Sigmoid colon (tissue), 7 donors: ENCODE measurements around the gene AKAP5. TPM values are rescaled to one million over a fixed set of nuclear protein-coding genes. Genes with fewer than 3 reads are reported as not detected.

Experiments used
- DNase-seq: peaks from one replicate; pipeline ENCODE4 v3.0.0-alpha.2; 2019
- H3K27ac ChIP-seq, 4 donors: fragments of 200-600 bp; sonication (generic); one replicate each; pipeline ENCODE4 v1.5.1; 2016 to 2019; ENCODE audit warnings: mild to moderate bottlenecking in 1 of 4
- H3K27me3 ChIP-seq, 3 donors: fragments of 200-600 bp; sonication (generic); one replicate each; pipeline ENCODE4 v1.5.1; 2019; ENCODE audit warnings: mild to moderate bottlenecking in 1 of 3
- H3K36me3 ChIP-seq, 4 donors: fragments of 200-600 bp; sonication (generic); one replicate each; pipeline ENCODE4 v1.5.1; 2016 to 2019
- H3K4me1 ChIP-seq, 4 donors: fragments of 200-600 bp; sonication (generic); one replicate each; pipeline ENCODE4 v1.5.1; 2017 to 2019
- H3K4me3 ChIP-seq, 4 donors: fragments of 200-600 bp; sonication (generic); one replicate each; pipeline ENCODE4 v1.5.1; 2017 to 2019; ENCODE audit warnings: mild to moderate bottlenecking in 2 of 4, moderate library complexity in 1 of 4
- H3K9me3 ChIP-seq, 4 donors: fragments of 200-600 bp in 3 of 4; sonication (generic) in 3 of 4; one replicate each; pipeline versions ENCODE4 v1.5.1 to v1.6.1; 2013 to 2019
- CTCF ChIP-seq, 4 experiments: fragments of 450-650 bp in 3 of 4; fragments of 200-600 bp in 1 of 4; IDR thresholded peaks; one replicate each; pipeline ENCODE4 v1.5.1; 2016 to 2019; ENCODE audit warnings: antibody characterized with exemption in 4 of 4, mild to moderate bottlenecking in 3 of 4, moderate library complexity in 2 of 4
- EP300 ChIP-seq, 4 donors: sonication (generic); formaldehyde crosslinking; IDR thresholded peaks; one replicate each; pipeline ENCODE4 v1.6.1; 2017; ENCODE audit warnings: antibody characterized with exemption in 4 of 4
- POLR2A ChIP-seq, 2 donors: fragments of 450-650 bp; IDR thresholded peaks; one replicate each; pipeline ENCODE4 v1.6.1; 2016; ENCODE audit warnings: antibody characterized with exemption in 2 of 2, mild to moderate bottlenecking in 2 of 2, moderate library complexity in 2 of 2
- POLR2AphosphoS5 ChIP-seq, 4 donors: sonication (generic); formaldehyde crosslinking; IDR thresholded peaks; one replicate each; pipeline ENCODE4 v1.6.1; 2017; ENCODE audit warnings: antibody characterized with exemption in 4 of 4
- WGBS, 2 donors: extraction: QIAGEN DNeasy Blood & Tissue Kit; methylation state at CpG; one replicate each; pipeline ENCODE4 v1.1.7; 2013; 5-methylcytosine and 5-hydroxymethylcytosine counted together
- intact Hi-C: fragments of 100-400 bp; cut with DNase I; formaldehyde crosslinking; loops from one replicate; pipeline ENCODE4 v1.15.1; 2023
- polyA plus RNA-seq, 3 donors: library from polyadenylated mRNA; stranded (reverse); fragments of 200-250 nt; gene quantifications; one replicate each; pipeline ENCODE4 v1.2.3, GENCODE V29; 2013
- total RNA-seq, 4 donors: library from RNA; depleted of rRNA; stranded (reverse); fragments of >200 nt; gene quantifications; one replicate each; pipeline ENCODE4 v1.1.0, GENCODE V29; 2016
- donor health status: healthy with polysubstance abuse.
- donor health status: Bipolar disorder and iron deficiency.
- donor health status: healthy.

The AKAP5 gene
- total and polyA plus RNA-seq, 7 donors, result 0.33 to 7.2 (median 1.7) TPM

- H3K4me1 ChIP-seq, result peaks cover 0 to 63% (median 47%) of the 10 kb centered on the region in 4 donors
- intact Hi-C loops, result no loop called here
Measured at GRCh38 chr14:64508215-64508776, 43.0 kb downstream of the AKAP5 start.

GRCh38 chr14:64509036-64509435, 43.7 kb downstream of the AKAP5 start:
- no peak for DNase-seq
- Histone ChIP-seq H3K9me3 (no peaks in the 10 kb centered on the region), H3K4me3 (no peak overlapping the region), H3K27me3 (no peaks in the 10 kb centered on the region), H3K36me3 (no peaks in the 10 kb centered on the region), H3K4me1 (peaks cover 0 to 66% (median 47%) of the 10 kb centered on the region in 4 donors), H3K27ac (no peak overlapping the region)
- 52 to 86% methylated on average over 8 of the region's 8 CpGs for WGBS, 2 donors
- TF ChIP-seq POLR2A (IDR thresholded peaks at IDR 0.05) (no peak), CTCF (IDR thresholded peaks at IDR 0.05) (no peak), EP300 (IDR thresholded peaks at IDR 0.05) (no peak)
- intact Hi-C loops, result no loop called here

More at GRCh38 chr14:64508215-64508776, 43.0 kb downstream of the AKAP5 start:
- no peak for TF ChIP-seq POLR2AphosphoS5 (IDR thresholded peaks at IDR 0.05)
- no peak overlapping the region for H3K4me3 ChIP-seq
- WGBS, 2 donors, result 28 to 47% methylated on average over 1 of the region's 1 CpG
- no peaks in the 10 kb centered on the region for H3K27me3 ChIP-seq
- no peaks in the 10 kb centered on the region for H3K36me3 ChIP-seq
- H3K9me3 ChIP-seq, result no peaks in the 10 kb centered on the region
- DNase-seq, result no peak
- H3K27ac ChIP-seq, result no peak overlapping the region

- H3K4me1 ChIP-seq, result peaks cover 0 to 77% (median 52%) of the 10 kb centered on the region in 4 donors
Measured at GRCh38 chr14:64510825-64511671, 45.7 kb downstream of the AKAP5 start.

GRCh38 chr14:64513271-64513670, 48.0 kb downstream of the AKAP5 start:
- Histone ChIP-seq H3K27ac (no peak overlapping the region), H3K4me1 (peaks cover 0 to 62% (median 33%) of the 10 kb centered on the region in 4 donors), H3K4me3 (no peak overlapping the region), H3K9me3 (no peaks in the 10 kb centered on the region), H3K27me3 (no peaks in the 10 kb centered on the region), H3K36me3 (no peaks in the 10 kb centered on the region)
- WGBS, 2 donors, result 75 to 77% methylated on average over 2 of the region's 2 CpGs
- TF ChIP-seq EP300 (IDR thresholded peaks at IDR 0.05), result no peak
- intact Hi-C loops, result loop anchor here (10.0 kb wide), 1 partner anchor 252 kb away; no protein-coding TSS in a partner anchor
- DNase-seq, result no peak

More at GRCh38 chr14:64510825-64511671, 45.7 kb downstream of the AKAP5 start:
- H3K27ac ChIP-seq, result peak overlapping the region in 3 of 4 donors; percentile 12 to 54 (median 42)
- 12 to 20% methylated on average over 4 of the region's 4 CpGs for WGBS, 2 donors
- peak; percentile 80 for DNase-seq
- intact Hi-C loops, result loop anchor here (1.0 to 10.0 kb wide), 2 partner anchors 81 to 254 kb away; no protein-coding TSS in a partner anchor
- no peak overlapping the region for H3K4me3 ChIP-seq
- H3K27me3 ChIP-seq, result no peaks in the 10 kb centered on the region
- no peaks in the 10 kb centered on the region for H3K9me3 ChIP-seq
- no peaks in the 10 kb centered on the region for H3K36me3 ChIP-seq
- peak; percentile 26 to 92 (median 82) for TF ChIP-seq CTCF (IDR thresholded peaks at IDR 0.05)
- TF ChIP-seq EP300 (IDR thresholded peaks at IDR 0.05), result no peak

- no peaks in the 10 kb centered on the region for H3K9me3 ChIP-seq
- no peak for DNase-seq
- 10 to 48% methylated on average over 1 of the region's 1 CpG for WGBS, 2 donors
- H3K27me3 ChIP-seq, result no peaks in the 10 kb centered on the region
- TF ChIP-seq CTCF (IDR thresholded peaks at IDR 0.05), result no peak
- no peak for TF ChIP-seq POLR2A (IDR thresholded peaks at IDR 0.05)
- no peak for TF ChIP-seq EP300 (IDR thresholded peaks at IDR 0.05)
- TF ChIP-seq POLR2AphosphoS5 (IDR thresholded peaks at IDR 0.05), result no peak
- H3K4me1 ChIP-seq, result peaks cover 0 to 53% (median 29%) of the 10 kb centered on the region in 4 donors
- no peaks in the 10 kb centered on the region for H3K36me3 ChIP-seq
- H3K27ac ChIP-seq, result peak overlapping the region in 2 of 4 donors; percentile 2 to 31
- H3K4me3 ChIP-seq, result no peak overlapping the region
- intact Hi-C loops, result loop anchor here (10.0 kb wide), 1 partner anchor 250 kb away; no protein-coding TSS in a partner anchor
Measured at GRCh38 chr14:64515053-64515452, 49.8 kb downstream of the AKAP5 start.
